ENCODE measurements around the gene MX2.

GRCh38 chr21:41398251-41398650, 36.4 kb downstream of the MX2 start:
- TF ChIP-seq, protein P1, sequence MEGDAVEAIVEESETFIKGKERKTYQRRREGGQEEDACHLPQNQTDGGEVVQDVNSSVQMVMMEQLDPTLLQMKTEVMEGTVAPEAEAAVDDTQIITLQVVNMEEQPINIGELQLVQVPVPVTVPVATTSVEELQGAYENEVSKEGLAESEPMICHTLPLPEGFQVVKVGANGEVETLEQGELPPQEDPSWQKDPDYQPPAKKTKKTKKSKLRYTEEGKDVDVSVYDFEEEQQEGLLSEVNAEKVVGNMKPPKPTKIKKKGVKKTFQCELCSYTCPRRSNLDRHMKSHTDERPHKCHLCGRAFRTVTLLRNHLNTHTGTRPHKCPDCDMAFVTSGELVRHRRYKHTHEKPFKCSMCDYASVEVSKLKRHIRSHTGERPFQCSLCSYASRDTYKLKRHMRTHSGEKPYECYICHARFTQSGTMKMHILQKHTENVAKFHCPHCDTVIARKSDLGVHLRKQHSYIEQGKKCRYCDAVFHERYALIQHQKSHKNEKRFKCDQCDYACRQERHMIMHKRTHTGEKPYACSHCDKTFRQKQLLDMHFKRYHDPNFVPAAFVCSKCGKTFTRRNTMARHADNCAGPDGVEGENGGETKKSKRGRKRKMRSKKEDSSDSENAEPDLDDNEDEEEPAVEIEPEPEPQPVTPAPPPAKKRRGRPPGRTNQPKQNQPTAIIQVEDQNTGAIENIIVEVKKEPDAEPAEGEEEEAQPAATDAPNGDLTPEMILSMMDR (conservative IDR thresholded peaks at IDR 0.05 in 1 of 2, IDR thresholded peaks at IDR 0.05 in 1 of 2; ENCODE audit: extremely low read depth in 1 of 2, insufficient read depth in 1 of 2, low read depth in 1 of 2, low read length in 2 of 2) = no peak
- TF ChIP-seq EZH2 (IDR thresholded peaks at IDR 0.05; ENCODE audit: borderline replicate concordance, low read length) = no peak
